GM19324 (cell line): ENCODE measurements around the gene NUP88.
A peak's percentile ranks its signal among the peaks of the same experiment; 100 is the strongest.

ENCODE experiments used
- ATAC-seq: cut with Tn5 transposase; IDR thresholded peaks from one replicate; pipeline ENCODE4 v1.9.1; 2021; ENCODE audit warnings: mild to moderate bottlenecking, moderate library complexity; ENCODE audit not compliant: unreplicated experiment, low FRiP score

Gene NUP88

GRCh38 chr17:5419959-5420653 lies 644 bp upstream of the NUP88 start, which contains the start of gene RPAIN:
Gene RPAIN (plus strand): TSS chr17:5420182. CDS start chr17:5420211, 29 bp downstream.
- ATAC-seq = peak; percentile 60

GRCh38 chr17:5418858-5419355 lies 555 bp downstream of the NUP88 start:
- ATAC-seq = peak; percentile 29

- no peak for ATAC-seq
Observed at GRCh38 chr17:5416901-5417300, 2.6 kb downstream of the NUP88 start.

- ATAC-seq = no peak
Observed at GRCh38 chr17:5413682-5414081, 5.8 kb downstream of the NUP88 start.

- ATAC-seq = no peak
Observed at GRCh38 chr17:5410594-5411272, 8.7 kb downstream of the NUP88 start.

- ATAC-seq = no peak
Observed at GRCh38 chr17:5408186-5408585, 11.3 kb downstream of the NUP88 start.

- no peak for ATAC-seq
Observed at GRCh38 chr17:5405400-5405799, 14.1 kb downstream of the NUP88 start.

- ATAC-seq = no peak
Observed at GRCh38 chr17:5399767-5400166, 19.7 kb downstream of the NUP88 start.

GRCh38 chr17:5396612-5397011 lies 22.9 kb downstream of the NUP88 start:
- ATAC-seq = no peak

GRCh38 chr17:5391678-5392077 lies 27.8 kb downstream of the NUP88 start:
- ATAC-seq = no peak

GRCh38 chr17:5381542-5381941 lies 37.9 kb downstream of the NUP88 start:
- ATAC-seq = no peak

- no peak for ATAC-seq
Observed at GRCh38 chr17:5380491-5381135, 38.8 kb downstream of the NUP88 start.

- no peak for ATAC-seq
Observed at GRCh38 chr17:5379351-5380107, 39.9 kb downstream of the NUP88 start.

- ATAC-seq = no peak
Observed at GRCh38 chr17:5378566-5379207, 40.8 kb downstream of the NUP88 start.

GRCh38 chr17:5373112-5373511 lies 46.4 kb downstream of the NUP88 start:
- ATAC-seq = no peak

GRCh38 chr17:5370411-5370810 lies 49.1 kb downstream of the NUP88 start:
- no peak for ATAC-seq

- ATAC-seq = no peak
Observed at GRCh38 chr17:5365831-5366230, 53.6 kb downstream of the NUP88 start.

GRCh38 chr17:5364696-5365095 lies 54.8 kb downstream of the NUP88 start:
- ATAC-seq = no peak

- ATAC-seq = no peak
Observed at GRCh38 chr17:5364156-5364555, 55.3 kb downstream of the NUP88 start.

- ATAC-seq = no peak
Observed at GRCh38 chr17:5362162-5362811, 57.2 kb downstream of the NUP88 start.
